B cell (primary cell): ENCODE measurements around the gene TUFM. TPM values are rescaled to one million over a fixed set of nuclear protein-coding genes. Genes with fewer than 3 reads are reported as not detected.

ENCODE experiments used
- ATAC-seq: fragments of 200-7000 bp; cut with Tn5 transposase; one replicate; pipeline ENCODE4 v1.10.0; 2021; ENCODE audit warnings: low read depth, mild to moderate bottlenecking, moderate number of reproducible peaks, moderate library complexity
- CTCF ChIA-PET: fragments of 350-600 bp; sonication (Branson Sonifier 250); formaldehyde crosslinking; loops from one replicate; lab custom pipeline; 2021; ENCODE audit warnings: antibody characterized with exemption, inconsistent platforms; lab: Charles Lee
- POLR2A ChIA-PET: fragments of 350-600 bp; sonication (Branson Sonifier 250); formaldehyde crosslinking; loops from one replicate; lab custom pipeline; 2021; ENCODE audit warnings: antibody characterized with exemption; lab: Charles Lee
- DNase-seq: peaks from one replicate; pipeline ENCODE4 v3.0.0; 2013
- H2AFZ ChIP-seq: 2 replicates; pipeline ENCODE4 v1.6.1; 2012; ENCODE audit warnings: mild to moderate bottlenecking, low read depth, low read length; ENCODE audit not compliant: insufficient read depth, poor library complexity, severe bottlenecking
- H3K27ac ChIP-seq, 2 donors: 1 replicate in 1 of 2; 2 replicates in 1 of 2; pipeline ENCODE4 v1.5.1; 2012 to 2013; ENCODE audit warnings: low read length in 2 of 2, mild to moderate bottlenecking in 2 of 2, moderate library complexity in 1 of 2
- H3K27me3 ChIP-seq, 4 experiments: fragments of 200-600 bp in 1 of 4; sonication (generic) in 1 of 4; replicated peaks in 1 of 4; 1 replicate in 2 of 4; 2 replicates in 2 of 4; pipeline versions ENCODE4 v1.6.1 to v1.7.0; 2013 to 2016; ENCODE audit warnings: low read length in 3 of 4, mild to moderate bottlenecking in 2 of 4, mixed read lengths in 1 of 4, moderate library complexity in 1 of 4; ENCODE audit not compliant: insufficient read depth in 4 of 4, control insufficient read depth in 3 of 4; ENCODE audit errors: control extremely low read depth in 1 of 4
- H3K36me3 ChIP-seq, 2 experiments: replicated peaks in 1 of 2; 1 replicate in 1 of 2; 2 replicates in 1 of 2; pipeline versions ENCODE4 v1.6.1 to v1.7.1; 2013; ENCODE audit warnings: low read length in 1 of 2; ENCODE audit not compliant: insufficient read depth in 2 of 2, control insufficient read depth in 1 of 2; ENCODE audit errors: control extremely low read depth in 1 of 2, extremely low read depth in 1 of 2
- H3K4me1 ChIP-seq, 2 donors: fragments of 200-600 bp in 1 of 2; sonication (generic) in 1 of 2; 1 replicate in 1 of 2; 2 replicates in 1 of 2; pipeline versions ENCODE4 v1.5.1 to v1.6.1; 2013 to 2017; ENCODE audit warnings: low read length in 2 of 2; ENCODE audit not compliant: control insufficient read depth in 2 of 2, insufficient read depth in 2 of 2
- H3K4me2 ChIP-seq: replicated peaks from 2 replicates; pipeline ENCODE3; 2012; ENCODE audit warnings: mild to moderate bottlenecking, low read depth, low read length; ENCODE audit not compliant: poor library complexity, severe bottlenecking
- H3K4me3 ChIP-seq, 5 experiments: fragments of 200-600 bp in 1 of 5; sonication (generic) in 1 of 5; 1 replicate in 3 of 5; 2 replicates in 2 of 5; pipeline versions ENCODE4 v1.5.1 to v1.7.0; 2011 to 2016; ENCODE audit warnings: low read length in 4 of 5, mild to moderate bottlenecking in 4 of 5, low read depth in 2 of 5, control low read depth in 1 of 5, moderate library complexity in 1 of 5; ENCODE audit not compliant: insufficient read depth in 1 of 5; ENCODE audit errors: control extremely low read depth in 1 of 5, extremely low read depth in 1 of 5
- H3K79me2 ChIP-seq: fragments of 200-600 bp; sonication (generic); one replicate; pipeline ENCODE4 v1.6.0; 2016; ENCODE audit warnings: low read length; ENCODE audit not compliant: control insufficient read depth, insufficient read depth
- H3K9ac ChIP-seq: fragments of 200-600 bp; sonication (generic); 2 replicates; pipeline ENCODE4 v1.6.1; 2017; ENCODE audit warnings: mild to moderate bottlenecking, low read length, moderate library complexity
- H3K9me3 ChIP-seq, 3 donors: one replicate each; pipeline versions ENCODE4 v1.6.1 to v1.7.1; 2013; ENCODE audit warnings: low read length in 2 of 3; ENCODE audit not compliant: control insufficient read depth in 2 of 3, insufficient read depth in 1 of 3; ENCODE audit errors: control extremely low read depth in 1 of 3
- H4K20me1 ChIP-seq: 2 replicates; pipeline ENCODE4 v1.6.0; 2012; ENCODE audit warnings: mild to moderate bottlenecking, low read length; ENCODE audit not compliant: insufficient read depth, control insufficient read depth, poor library complexity, severe bottlenecking
- H3K27ac Mint-ChIP-seq: one replicate; pipeline ENCODE4 v1.8.0; 2021; ENCODE audit warnings: mixed read lengths
- H3K27me3 Mint-ChIP-seq: one replicate; pipeline ENCODE4 v1.8.0; 2021; ENCODE audit warnings: mixed read lengths
- H3K4me1 Mint-ChIP-seq: one replicate; pipeline ENCODE4 v1.8.0; 2021; ENCODE audit warnings: mixed read lengths
- H3K4me3 Mint-ChIP-seq: one replicate; pipeline ENCODE4 v1.8.0; 2021; ENCODE audit warnings: mixed read lengths
- H3K9me3 Mint-ChIP-seq: one replicate; pipeline ENCODE4 v1.8.0; 2022; ENCODE audit warnings: mixed read lengths; ENCODE audit not compliant: insufficient read depth
- CTCF ChIP-seq: fragments of 200-600 bp; IDR thresholded peaks from one replicate; pipeline ENCODE4 v1.8.0; 2022; ENCODE audit warnings: antibody characterized with exemption, mild to moderate bottlenecking
- EZH2 ChIP-seq: IDR thresholded peaks from 2 replicates; pipeline ENCODE4 v1.6.1; 2012; ENCODE audit warnings: borderline replicate concordance, low read depth, mild to moderate bottlenecking, moderate library complexity, low read length; ENCODE audit not compliant: insufficient read depth, poor library complexity, severe bottlenecking
- WGBS: methylation state at CpG from one replicate; pipeline ENCODE4 v1.1.5; 2013; ENCODE audit warnings: missing lambda C conversion rate; ENCODE audit not compliant: insufficient coverage; 5-methylcytosine and 5-hydroxymethylcytosine counted together
- intact Hi-C: fragments of 100-400 bp; cut with micrococcal nuclease; formaldehyde crosslinking; loops from one replicate; pipeline ENCODE4 v1.10.0; 2022
- polyA plus RNA-seq: library from polyadenylated mRNA; depleted of rRNA; stranded (reverse); fragments of >200 nt; gene quantifications from 2 replicates; pipeline ENCODE4 v1.2.3, GENCODE V29; 2012
- total RNA-seq, 2 donors: library from RNA; stranded (reverse); fragments of 120-200 nt in 1 of 2; gene quantifications; 1 replicate in 1 of 2; 2 replicates in 1 of 2; pipeline versions ENCODE4 v1.2.3 to v1.2.4, GENCODE V29; 2013 to 2022

TUFM gene
- total and polyA plus RNA-seq, 2 donors (not counting 1 experiment from before 2014, with no cell fraction given) = 126 to 129 TPM

- peaks cover 82% of the 10 kb centered on the region for H3K79me2 ChIP-seq
These were observed 15.6 kb downstream of the TUFM start for GRCh38 chr16:28830531-28830930.

GRCh38 chr16:28829747-28830146 lies 16.4 kb downstream of the TUFM start:
- no peak overlapping the region for H3K9ac ChIP-seq
- H3K4me2 ChIP-seq = no peak overlapping the region
- peaks cover 4 to 97% of the 10 kb centered on the region in 2 experiments for H3K36me3 ChIP-seq
- ATAC-seq (no peak), DNase-seq (no peak)
- H3K27me3 ChIP-seq = no peaks in the 10 kb centered on the region
- no peaks in the 10 kb centered on the region for H3K27me3 Mint-ChIP-seq
- peaks cover 17% of the 10 kb centered on the region for H3K4me1 Mint-ChIP-seq
- intact Hi-C loops = no loop called here
- H2AFZ ChIP-seq = no peak overlapping the region
- 100% methylated on average over 13 of the region's 13 CpGs for WGBS
- no peaks in the 10 kb centered on the region for H3K9me3 Mint-ChIP-seq
- H3K4me3 ChIP-seq = no peak overlapping the region
- TF ChIP-seq EZH2 (no peak), CTCF (no peak)
- peaks cover 11% of the 10 kb centered on the region in 2 donors for H3K4me1 ChIP-seq
- H4K20me1 ChIP-seq = peaks cover 92% of the 10 kb centered on the region
- H3K79me2 ChIP-seq = peaks cover 89% of the 10 kb centered on the region
- CTCF ChIA-PET = no interaction called here
- no peaks in the 10 kb centered on the region for H3K9me3 ChIP-seq
- POLR2A ChIA-PET = no interaction called here
- H3K27ac ChIP-seq = no peak overlapping the region
- H3K27ac Mint-ChIP-seq = no peak overlapping the region
- no peak overlapping the region for H3K4me3 Mint-ChIP-seq

More at GRCh38 chr16:28830531-28830930, 15.6 kb downstream of the TUFM start:
- Mint-ChIP-seq H3K4me1 (peaks cover 10% of the 10 kb centered on the region), H3K27ac (no peak overlapping the region), H3K4me3 (no peak overlapping the region), H3K27me3 (no peaks in the 10 kb centered on the region), H3K9me3 (no peaks in the 10 kb centered on the region)
- no peaks in the 10 kb centered on the region for H3K27me3 ChIP-seq
- peaks cover 3% of the 10 kb centered on the region in 2 donors for H3K4me1 ChIP-seq
- H4K20me1 ChIP-seq = peaks cover 92% of the 10 kb centered on the region
- H3K27ac ChIP-seq = no peak overlapping the region
- no peak overlapping the region for H3K9ac ChIP-seq
- ChIA-PET CTCF (no interaction called here), POLR2A (interaction anchor here (1.0 kb wide), 1 partner anchor 16 kb away, joined by 3 read pairs; the partner anchor contains the start of gene TUFM)
- no peak for ATAC-seq
- TF ChIP-seq EZH2 (no peak), CTCF (no peak)
- 90% methylated on average over 6 of the region's 13 CpGs for WGBS
- peaks cover 4 to 97% of the 10 kb centered on the region in 2 experiments for H3K36me3 ChIP-seq
- no peaks in the 10 kb centered on the region for H3K9me3 ChIP-seq
- intact Hi-C loops = no loop called here
- DNase-seq = no peak
- no peak overlapping the region for H3K4me3 ChIP-seq
- no peak overlapping the region for H2AFZ ChIP-seq
- no peak overlapping the region for H3K4me2 ChIP-seq
